Measurements from ENCODE around the gene TFDP1.

DNA sequence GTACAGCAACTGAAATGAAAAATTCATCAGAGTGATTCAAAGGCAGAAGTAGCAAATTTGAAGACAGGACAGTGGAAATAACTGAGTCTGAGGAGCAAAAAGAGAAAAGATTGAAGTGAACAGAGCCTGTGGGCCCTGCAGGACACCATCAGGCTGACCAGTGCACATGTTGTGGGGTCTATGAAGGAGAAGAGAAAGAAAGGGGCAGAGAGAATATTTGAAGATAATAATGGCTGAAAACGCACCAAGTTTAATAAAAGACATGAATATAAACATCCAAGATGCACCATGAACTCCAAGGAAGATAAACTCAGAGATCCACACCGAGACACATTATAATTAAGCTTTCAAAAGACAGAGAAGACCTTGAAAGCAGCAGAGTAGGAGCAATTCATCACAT is 58.0 kb downstream of the TFDP1 start:
- TF ChIP-seq CTCF (IDR thresholded peaks at IDR 0.05): no peak
- TF ChIP-seq EP300 (IDR thresholded peaks at IDR 0.05; ENCODE audit: low read depth): no peak
- no peak for TF ChIP-seq POLR2A (IDR thresholded peaks at IDR 0.05)

Measured in transverse colon (tissue), 3 donors.